HG02973 (cell line): Measurements from ENCODE around the gene PYDC1.
"Not testable (repeated sequence)": the region's sequence is repeated elsewhere in the genome, so short reads cannot be mapped to it uniquely, and the experiment has no call there.

Source experiments
- ATAC-seq: cut with Tn5 transposase; IDR thresholded peaks from one replicate; pipeline ENCODE4 v1.9.1; 2021; ENCODE audit warnings: moderate library complexity; ENCODE audit not compliant: unreplicated experiment

PYDC1 gene

GRCh38 chr16:31216422-31217135 is at the start of gene PYDC1:
TSS of gene PYDC1 (minus strand) at chr16:31217135. CDS start at chr16:31217028, 107 bp downstream.
- ATAC-seq: no peak

DNA sequence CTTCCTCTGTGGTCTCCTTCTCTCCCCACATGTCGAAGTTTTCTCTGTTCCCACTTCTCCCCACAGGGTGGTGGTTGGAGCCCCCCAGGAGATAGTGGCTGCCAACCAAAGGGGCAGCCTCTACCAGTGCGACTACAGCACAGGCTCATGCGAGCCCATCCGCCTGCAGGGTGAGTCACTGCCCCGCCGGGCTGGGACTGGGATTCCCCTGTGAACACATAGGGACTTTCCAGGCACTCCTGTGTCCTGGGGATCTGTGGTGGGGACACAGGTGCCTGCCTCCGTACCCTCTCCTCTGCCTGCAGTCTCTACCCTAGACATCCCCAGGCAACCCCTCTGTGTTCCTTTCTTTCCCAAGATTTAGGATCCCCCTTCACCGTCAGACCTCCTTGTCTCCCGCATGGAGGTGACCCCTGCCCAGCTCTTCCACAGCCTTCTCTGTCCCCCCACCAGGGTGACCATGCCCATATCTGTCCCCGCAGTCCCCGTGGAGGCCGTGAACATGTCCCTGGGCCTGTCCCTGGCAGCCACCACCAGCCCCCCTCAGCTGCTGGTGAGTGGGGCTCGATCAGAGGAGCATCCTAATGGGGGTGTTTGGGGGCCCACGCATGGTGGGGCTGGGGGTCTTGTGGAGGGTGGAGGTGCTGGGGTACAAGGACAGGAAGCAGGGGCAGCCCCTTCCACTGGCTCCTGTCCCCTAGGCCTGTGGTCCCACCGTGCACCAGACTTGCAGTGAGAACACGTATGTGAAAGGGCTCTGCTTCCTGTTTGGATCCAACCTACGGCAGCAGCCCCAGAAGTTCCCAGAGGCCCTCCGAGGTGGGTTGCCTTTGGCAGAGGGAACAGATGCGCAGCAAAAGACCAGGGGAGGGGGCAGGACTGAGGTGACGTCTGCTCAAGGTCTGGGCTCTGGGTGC is 48.7 kb upstream of the PYDC1 start:
- peak; percentile 87 for ATAC-seq

GRCh38 chr16:31262084-31262483 is 45.1 kb upstream of the PYDC1 start:
- no peak for ATAC-seq

DNA sequence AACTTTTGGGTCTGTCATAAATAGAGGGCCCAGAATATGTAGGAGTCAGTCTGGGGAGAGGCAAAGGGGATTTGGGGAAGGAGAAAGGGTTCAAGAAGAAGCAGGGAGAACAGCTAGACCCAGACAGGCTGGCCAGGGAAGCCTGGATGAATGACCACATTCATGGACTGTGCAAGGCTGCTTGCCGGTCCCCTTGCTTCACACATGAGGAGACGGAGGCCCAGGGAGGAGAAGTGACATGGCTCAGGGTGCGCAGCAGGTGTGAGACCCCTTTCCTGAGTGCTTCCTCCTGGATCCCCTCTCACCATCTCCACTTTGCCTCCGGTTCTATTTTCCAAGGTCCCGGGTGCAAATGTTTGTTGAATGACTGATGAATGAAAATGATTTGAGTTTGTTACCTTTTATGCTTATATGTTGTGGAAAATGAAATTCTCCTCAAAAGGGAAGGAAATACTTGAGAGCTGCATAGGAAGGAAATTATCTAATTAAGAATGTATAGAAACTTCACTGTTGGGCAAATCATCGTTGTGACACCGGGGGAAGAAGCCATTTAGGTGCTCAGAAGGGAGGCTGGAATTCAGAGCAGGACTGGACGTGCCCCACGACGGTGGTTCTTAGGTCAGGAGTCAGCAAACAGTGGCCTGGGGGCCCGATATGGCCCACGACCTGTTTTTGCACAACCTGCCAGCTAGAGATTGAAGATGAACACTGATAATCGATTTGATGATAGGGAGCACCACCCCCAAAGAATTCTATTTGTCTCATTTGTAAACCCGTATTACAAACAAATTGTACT is 43.4 kb upstream of the PYDC1 start:
- ATAC-seq: no peak

GRCh38 chr16:31258366-31258765 is 41.4 kb upstream of the PYDC1 start:
- no peak for ATAC-seq

DNA sequence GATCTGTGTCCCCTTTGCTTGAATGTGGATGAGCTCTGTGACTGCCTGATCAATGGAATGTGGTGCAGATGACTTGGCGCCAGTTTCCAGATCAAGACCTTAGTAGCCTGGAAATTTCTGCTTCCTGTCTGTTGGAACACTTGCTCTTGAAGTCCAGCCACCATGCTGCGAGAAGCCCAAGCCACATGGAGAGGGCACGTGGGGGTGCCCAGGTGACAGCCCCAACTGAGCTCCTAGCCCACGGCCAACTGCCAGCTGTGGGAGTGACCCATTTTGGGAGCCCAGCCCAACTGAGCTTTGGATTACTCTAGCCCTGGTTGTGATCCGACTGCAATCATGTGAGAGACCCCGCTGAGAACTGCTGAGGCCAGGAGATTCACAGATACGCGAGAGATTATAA is 39.5 kb upstream of the PYDC1 start:
- no peak for ATAC-seq

GRCh38 chr16:31253642-31254045 is 36.7 kb upstream of the PYDC1 start:
- no peak for ATAC-seq

DNA sequence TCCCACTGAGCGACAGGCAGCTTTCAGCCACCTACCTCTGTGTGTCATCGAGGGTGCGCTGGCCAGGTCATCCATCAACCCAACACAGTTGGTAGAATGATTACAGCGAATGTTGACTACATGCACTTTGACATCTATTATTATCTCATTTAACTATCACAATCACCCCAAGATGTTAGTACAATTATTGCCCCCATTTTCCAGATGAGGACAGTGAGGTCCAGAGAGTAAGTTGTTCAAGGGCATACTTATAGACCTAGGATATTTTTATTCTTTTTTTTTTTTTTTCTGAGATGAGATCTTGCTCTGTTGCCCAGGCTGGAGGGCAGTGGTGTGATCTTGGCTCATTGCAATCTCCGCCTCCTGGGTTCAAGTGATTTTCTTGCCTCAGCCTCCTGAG is 34.5 kb upstream of the PYDC1 start:
- no peak for ATAC-seq

- no peak for ATAC-seq
Measured at GRCh38 chr16:31250782-31251384, 33.9 kb upstream of the PYDC1 start.

DNA sequence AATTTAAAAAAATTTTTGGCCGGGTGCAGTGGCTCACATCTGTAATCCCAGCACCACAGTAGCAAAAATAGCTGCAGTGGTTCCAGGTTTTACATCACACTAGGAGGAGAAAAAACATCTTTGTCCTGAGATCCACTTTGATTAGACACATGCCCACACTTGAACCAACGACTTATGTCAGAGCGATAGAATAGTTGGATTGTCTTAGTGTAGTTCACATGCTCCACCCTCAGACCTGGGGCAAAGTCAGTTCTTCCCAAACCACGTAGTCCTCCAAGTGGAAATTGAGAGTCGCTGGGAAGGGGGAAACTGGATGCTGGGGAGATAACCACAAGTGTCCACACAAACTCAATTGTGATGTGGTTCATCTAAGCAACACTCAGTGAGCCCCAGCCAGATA is 31.4 kb upstream of the PYDC1 start:
- no peak for ATAC-seq

GRCh38 chr16:31246296-31246695 is 29.4 kb upstream of the PYDC1 start:
- no peak for ATAC-seq

- not testable (repeated sequence) for ATAC-seq
Measured at GRCh38 chr16:31245598-31245997, 28.7 kb upstream of the PYDC1 start.

DNA sequence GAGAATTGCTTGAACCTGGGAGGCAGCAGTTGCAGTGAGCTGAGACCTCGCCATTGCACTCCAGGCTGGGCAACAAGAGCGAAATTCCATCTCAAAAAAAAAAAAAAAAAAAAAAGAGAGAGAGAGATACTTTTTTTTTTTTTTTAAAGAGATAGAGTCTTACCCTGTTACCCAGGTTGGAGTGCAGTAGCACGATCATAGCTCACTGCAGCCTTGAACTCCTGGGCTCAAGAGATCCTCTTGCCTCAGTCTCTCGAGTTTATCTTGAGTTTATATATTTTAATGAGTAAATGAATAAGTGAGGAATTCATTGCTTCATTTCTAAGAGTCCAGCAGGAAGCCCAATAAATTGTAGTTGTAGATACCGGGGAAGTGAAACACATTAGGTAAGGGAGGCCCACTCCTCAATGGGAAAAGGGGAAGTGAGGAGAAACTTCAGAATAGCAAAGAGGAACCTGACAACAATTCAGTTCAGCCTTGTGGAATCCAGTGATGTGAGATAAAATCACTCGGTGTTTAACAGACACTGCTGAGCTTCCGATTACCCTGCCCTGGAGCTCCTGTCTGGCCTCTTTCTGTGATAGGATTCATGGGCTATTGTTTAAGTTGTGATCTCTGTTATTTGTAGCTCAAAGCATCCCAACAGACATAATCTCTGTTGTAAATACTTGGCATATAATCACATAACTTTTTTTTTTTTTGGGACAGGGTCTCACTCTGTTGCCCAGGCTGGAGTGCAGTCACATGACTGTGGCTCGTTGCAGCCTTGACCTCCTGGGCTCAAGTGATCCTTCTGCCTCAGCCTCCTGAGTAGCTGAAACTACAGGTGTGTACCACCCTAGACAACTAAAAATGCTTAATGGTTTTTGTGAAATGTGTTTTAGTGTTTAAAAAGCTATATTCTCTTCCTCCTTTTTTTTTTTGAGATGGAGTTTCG is 27.1 kb upstream of the PYDC1 start:
- no peak for ATAC-seq

GRCh38 chr16:31242206-31242605 is 25.3 kb upstream of the PYDC1 start:
- no peak for ATAC-seq

DNA sequence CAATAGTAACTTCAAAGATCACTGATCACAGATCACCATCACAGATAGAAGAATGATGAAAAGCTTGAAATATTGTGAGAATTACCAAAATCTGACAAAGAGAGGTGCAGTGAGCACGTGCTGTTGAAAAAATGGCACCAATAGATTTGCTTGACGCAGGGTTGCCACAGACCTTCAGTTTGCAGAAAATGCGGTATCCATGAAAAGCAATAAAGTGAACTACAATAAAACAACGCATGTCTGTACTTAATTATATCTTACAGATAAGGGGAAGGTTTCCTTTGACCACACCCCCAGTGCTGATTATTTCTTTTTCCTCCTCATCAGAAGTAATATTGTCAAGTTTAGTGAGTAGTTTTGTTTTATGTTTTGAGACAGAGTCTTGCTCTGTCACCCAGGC is 21.1 kb upstream of the PYDC1 start:
- no peak for ATAC-seq

DNA sequence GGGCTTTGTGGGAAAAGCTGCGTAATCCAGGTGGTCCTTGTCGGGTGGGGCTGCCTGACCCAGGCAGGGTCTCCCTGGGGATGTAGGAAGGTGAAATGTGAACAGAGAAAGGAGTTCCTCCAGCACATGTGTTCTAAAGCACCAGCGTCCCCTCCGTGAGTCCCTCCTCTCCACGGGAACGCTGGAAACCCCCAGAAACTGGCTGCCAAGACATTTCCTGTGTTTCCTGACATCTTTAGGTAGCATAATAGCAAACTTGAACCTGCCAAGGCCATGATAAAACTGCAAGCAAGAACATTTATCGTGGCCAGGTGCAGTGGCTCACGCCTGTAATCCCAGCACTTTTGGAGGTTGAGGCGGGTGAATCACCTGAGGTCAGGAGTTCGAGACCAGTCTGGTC is 12.6 kb upstream of the PYDC1 start:
- no peak for ATAC-seq

DNA sequence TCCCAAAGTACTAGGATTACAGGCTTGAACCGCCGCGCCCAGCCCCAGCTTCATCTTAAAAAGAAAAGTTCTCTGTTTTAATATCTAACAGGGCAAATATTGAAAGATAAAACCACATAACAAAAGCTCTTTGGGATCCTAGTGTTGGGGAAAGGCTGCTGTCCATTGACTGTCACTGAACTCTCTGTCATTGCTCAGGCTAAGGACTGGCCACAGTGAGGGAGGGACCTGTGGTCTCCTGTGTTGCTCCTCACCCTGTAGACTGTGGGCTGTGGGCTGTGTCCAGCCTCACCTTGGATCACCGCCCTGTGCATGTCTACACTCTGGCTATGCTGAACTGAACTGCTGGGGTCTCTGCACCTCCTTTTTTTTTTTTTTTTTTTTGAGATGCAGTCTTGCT is 11.3 kb upstream of the PYDC1 start:
- ATAC-seq: no peak

- no peak for ATAC-seq
Measured at GRCh38 chr16:31225193-31225592, 8.3 kb upstream of the PYDC1 start.

DNA sequence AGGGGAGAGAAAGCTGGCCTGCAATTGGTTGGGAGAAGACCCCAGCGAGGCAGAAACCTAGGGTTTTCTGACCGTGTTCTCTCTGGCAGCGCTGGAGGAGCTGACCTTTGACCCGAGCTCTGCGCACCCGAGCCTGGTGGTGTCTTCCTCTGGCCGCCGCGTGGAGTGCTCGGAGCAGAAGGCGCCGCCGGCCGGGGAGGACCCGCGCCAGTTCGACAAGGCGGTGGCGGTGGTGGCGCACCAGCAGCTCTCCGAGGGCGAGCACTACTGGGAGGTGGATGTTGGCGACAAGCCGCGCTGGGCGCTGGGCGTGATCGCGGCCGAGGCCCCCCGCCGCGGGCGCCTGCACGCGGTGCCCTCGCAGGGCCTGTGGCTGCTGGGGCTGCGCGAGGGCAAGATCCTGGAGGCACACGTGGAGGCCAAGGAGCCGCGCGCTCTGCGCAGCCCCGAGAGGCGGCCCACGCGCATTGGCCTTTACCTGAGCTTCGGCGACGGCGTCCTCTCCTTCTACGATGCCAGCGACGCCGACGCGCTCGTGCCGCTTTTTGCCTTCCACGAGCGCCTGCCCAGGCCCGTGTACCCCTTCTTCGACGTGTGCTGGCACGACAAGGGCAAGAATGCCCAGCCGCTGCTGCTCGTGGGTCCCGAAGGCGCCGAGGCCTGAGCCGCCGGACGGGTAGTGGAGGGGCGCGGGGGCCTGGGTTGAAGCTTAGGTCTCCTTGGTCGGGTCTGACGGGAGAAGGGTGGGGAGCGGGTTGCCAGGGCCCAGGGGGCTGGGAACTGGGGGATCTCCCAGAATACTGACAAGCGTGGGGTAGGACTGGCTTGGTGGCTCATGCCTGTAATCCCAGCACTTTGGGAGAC is 7.4 kb upstream of the PYDC1 start:
- no peak for ATAC-seq
